Measurements from ENCODE around the gene HES5.

The HES5 gene

DNA sequence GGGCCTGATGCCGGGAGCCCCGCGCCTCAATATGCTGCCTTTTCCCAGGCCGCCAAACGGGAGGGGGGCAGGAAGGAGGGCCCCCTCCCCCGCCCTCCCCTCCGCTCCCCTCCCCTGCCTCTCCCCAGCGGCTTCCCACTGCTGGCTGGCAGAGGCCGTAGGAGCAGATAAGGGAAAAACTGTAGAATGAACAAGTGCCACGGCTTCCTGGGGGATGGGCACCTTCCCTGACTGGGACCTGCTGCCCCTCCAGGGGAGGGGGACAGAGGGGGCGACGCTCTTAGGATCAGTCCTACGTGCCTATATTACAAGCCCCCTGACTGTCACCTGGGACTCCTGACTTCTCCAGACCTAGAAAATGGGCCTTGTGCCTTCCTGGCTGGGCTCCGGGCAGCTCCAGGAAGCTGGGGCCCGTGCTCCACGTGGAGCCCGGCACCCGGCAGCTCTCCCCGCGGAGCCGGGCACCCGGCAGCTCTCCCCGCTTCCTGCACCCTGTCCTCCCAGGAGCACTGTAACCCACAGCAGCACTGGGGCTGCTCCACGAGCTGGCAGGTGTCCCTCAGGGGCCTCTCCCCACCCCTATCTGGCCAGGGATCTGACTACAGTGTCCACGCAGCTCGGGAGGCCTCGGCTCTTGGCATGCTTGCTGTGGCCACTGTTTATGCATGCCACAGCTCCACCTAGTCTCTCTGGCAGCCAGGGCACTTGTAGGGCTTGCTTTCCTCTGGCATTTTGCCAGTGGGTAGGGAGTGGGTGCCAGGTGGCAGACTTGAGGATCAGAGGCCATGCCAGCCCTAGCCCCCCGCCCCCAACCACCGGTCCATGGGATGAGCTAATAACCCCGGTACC lies 674 bp upstream of the HES5 start:
- DNase-seq (ENCODE audit: low spot score), result no peak

GRCh38 chr1:2528966-2529783 lies 888 bp downstream of the HES5 start:
- peak; percentile 83 for DNase-seq (ENCODE audit: low spot score)

- DNase-seq (ENCODE audit: low spot score), result no peak
Observed at GRCh38 chr1:2528611-2528965, 1.5 kb downstream of the HES5 start.

DNA sequence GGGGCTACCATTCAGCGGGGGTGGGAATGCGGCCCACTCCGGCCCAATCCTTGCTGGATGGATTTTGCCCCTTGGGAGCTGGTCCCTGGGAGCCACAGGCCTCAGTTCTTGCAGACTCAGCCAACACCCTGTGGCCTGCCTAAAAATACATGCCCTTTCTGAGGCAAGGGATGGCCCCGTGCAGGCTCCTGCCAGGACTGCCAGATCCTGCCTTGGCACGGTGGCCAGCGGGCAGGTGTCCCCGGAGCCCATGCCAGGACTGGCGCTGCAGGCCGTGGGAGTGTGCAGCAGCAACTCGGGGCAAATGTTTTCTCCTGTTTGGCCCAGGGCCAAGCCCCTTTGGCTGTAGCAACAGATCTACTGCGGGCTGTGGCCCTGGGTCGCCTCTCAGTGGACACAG lies 2.0 kb downstream of the HES5 start:
- DNase-seq (ENCODE audit: low spot score), result no peak

- DNase-seq (ENCODE audit: low spot score), result no peak
Observed at GRCh38 chr1:2527556-2527860, 2.6 kb downstream of the HES5 start.

DNA sequence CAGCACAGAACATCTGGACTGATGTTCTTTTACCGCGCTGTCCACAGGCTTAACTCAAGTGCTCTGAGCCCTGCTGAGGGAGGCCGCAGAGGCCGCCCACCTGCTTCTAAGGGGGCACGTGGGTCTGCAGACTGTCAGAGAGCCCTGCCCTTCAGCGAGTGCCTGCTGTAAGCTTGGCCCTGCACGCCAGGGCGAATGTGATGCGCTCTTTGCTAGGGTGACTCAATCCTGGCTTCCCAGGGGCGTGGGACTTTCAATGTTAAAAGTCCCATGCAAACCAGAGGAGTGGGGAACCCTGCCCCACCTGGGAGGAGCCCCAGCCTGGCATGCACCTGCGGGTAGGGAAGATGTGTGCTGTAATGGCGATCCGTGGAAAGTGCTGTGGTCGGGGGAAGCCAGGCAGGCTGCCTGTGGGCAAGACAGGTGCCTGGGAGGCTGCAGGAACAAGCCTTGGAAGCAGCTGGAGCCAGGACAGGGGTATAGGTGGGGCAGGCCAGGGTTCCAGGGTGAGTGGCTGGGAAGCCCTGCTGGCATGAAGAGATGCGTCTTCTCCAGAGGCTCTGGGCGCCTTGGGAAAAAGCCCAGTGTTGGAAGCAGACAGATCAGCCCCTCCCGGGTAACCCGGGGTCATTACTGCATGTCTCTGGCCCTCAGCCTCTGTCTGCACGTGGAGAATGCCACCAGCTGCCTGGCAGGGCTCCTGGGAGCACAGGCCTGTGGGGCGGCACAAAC lies 3.1 kb downstream of the HES5 start:
- DNase-seq (ENCODE audit: low spot score), result no peak

DNA sequence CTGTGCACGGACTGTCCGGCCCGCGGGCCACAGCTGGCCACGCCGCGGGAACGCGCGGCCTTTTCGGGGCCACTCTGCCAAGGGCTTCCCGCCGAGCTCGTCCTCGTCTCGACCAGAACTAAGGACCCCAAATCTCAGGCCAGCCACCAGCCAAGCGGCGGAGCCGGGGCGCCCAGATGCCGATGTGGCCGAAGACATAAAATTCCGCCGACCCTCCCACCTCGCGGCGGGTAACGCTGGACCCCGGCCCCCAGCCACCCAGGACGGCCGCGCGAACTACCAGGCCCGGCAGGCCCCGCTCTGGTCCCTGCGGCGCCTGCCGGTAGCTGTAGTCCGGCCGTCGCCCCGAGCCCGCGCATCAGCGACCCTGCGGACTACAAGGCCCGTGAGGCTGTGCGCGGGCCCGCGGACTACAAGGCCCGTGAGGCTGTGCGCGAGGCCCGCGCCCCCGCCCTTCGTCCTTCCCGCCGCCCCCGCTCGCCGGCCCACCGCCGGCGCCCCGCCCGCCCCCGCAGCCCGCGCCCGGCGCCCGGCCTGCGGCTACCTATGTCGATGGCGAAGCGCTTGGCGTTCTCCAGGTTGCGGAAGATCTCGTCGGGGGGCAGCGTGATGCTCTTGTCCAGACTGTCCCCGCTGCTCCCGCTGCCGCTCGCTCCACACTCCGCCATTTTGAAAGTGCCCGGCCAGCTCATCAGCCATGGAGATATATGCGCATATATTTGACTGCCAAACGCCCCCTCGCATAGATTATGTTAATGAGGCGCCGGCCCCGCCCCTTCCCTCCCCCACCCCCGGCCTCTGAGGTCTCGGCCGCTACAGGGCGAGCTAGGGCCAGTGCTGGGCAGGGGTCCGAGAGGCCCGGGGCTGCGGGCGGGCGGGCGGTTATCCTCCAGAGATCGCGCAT lies 3.9 kb downstream of the HES5 start, which contains the start of gene PANK4:
Gene PANK4 (minus strand): TSS at position 677 of the 904 bp plus-strand sequence. CDS start 9 bp downstream, at position 668.
- DNase-seq (ENCODE audit: low spot score), result peak; percentile 96

- no peak for DNase-seq (ENCODE audit: low spot score)
Observed at GRCh38 chr1:2525572-2525919, 4.5 kb downstream of the HES5 start.

DNA sequence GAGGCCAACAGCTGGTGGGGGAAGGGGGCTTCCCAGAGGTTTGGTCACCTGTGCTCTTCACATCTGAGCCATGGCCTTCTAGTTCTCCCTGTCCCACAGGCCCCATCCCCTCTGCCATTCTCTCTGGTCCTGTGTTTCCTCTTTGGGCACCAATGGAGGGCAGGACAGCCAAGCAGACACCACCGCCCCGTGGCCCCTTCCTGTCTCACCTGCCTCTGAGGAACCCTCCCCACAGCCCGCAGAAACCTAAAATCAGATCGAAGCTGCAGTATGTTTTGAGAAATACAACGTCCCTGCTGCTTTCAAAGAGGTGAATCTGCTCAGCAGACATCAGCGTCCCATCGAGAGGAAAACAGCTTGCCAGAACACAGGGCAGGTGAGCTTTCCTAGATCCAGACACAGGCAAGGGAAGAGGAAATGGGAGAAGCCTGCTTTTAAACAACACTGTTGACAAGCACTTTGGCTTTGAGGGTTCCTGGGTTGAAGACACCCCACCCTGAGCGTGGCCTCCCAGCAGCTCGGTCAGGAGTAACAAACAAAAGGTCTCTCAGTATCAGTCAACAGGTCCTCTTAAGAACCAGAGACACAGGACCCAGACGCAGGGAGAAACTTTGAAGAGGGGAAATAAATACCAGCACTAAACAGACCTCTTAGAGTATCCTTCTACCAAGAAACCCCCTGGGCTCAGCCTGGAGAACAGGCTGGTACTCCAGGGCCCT lies 6.0 kb downstream of the HES5 start:
- DNase-seq (ENCODE audit: low spot score), result no peak

- DNase-seq (ENCODE audit: low spot score), result no peak
Observed at GRCh38 chr1:2523191-2523890, 6.7 kb downstream of the HES5 start.

DNA sequence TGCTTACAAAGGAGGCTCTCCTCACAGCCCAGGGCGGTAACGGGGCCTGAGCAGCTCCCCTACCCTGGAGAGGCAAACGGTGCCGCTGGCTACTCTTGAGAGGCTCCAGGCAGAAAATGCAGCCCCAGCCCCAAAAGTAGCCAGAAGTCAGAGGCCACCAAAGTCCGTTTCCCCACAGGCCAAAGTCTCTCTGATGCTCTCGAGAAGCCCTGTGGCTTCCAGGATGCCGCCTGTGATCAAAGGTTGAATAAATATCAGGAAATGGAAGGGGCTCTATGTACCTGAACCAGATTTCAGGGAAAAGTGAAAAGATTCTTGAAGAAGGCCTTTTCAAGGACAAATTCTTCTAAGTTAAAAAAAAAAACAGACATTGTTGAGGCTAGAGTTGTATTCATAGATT lies 7.8 kb downstream of the HES5 start:
- DNase-seq (ENCODE audit: low spot score), result no peak

DNA sequence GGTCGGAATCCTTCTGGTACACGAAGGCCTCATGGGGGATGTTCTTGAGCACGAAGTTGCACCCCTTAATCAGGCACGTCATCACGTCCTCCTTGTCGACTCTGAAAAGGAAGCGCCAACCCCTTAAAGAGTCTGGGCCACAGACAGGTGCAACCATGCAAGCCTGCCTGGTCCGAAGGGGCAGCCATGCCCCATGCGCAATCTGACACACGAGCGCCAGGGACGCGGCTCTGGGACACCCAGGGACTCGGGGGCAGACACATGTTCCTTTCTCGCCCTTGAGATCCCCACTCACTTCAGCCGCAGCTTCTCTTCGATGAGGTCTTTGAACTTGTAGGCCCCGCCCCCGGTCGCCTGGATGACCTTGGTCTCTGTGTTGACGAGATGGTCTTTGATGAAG lies 9.3 kb downstream of the HES5 start:
- no peak for DNase-seq (ENCODE audit: low spot score)

DNA sequence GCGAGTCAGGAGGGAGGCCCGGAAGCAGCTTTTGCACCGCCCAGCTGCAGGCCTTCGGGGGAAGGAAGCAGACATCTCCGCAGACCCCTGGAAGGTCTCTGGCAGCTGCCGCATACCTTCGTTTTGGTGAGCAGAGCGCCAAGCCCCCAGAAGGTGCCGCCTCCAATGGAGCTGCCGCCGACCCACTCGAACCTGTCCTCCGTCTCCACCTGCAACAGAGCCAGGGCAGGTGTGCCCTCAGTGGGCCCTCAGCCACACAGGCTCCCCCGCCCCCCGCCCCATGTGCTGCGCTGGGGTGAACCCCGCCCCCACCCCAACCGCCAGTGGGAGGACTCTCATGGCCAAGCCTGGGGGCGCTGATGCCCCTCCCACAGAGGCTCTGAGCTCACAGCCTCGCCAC lies 9.9 kb downstream of the HES5 start:
- DNase-seq (ENCODE audit: low spot score), result no peak

DNA sequence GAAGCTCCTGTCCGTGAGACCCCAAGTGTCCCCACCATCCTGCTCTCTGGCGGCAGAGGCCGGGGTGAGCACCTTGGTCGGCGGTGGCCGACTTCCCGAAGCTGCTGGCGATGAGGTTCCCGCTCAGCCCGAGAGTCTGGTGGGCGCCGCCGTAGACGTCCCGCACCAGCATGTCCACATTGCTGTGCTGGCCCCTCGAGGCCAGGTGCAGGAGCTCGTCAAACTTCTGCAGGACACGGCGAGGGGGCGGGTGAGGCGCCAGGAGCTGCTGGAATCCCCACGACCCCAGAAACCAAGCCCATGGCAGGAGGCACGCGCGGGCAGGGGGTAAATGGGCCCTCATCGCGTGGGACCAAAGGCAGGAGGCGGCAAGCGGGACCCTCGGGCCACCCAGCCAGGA lies 10.3 kb downstream of the HES5 start:
- DNase-seq (ENCODE audit: low spot score), result no peak

DNA sequence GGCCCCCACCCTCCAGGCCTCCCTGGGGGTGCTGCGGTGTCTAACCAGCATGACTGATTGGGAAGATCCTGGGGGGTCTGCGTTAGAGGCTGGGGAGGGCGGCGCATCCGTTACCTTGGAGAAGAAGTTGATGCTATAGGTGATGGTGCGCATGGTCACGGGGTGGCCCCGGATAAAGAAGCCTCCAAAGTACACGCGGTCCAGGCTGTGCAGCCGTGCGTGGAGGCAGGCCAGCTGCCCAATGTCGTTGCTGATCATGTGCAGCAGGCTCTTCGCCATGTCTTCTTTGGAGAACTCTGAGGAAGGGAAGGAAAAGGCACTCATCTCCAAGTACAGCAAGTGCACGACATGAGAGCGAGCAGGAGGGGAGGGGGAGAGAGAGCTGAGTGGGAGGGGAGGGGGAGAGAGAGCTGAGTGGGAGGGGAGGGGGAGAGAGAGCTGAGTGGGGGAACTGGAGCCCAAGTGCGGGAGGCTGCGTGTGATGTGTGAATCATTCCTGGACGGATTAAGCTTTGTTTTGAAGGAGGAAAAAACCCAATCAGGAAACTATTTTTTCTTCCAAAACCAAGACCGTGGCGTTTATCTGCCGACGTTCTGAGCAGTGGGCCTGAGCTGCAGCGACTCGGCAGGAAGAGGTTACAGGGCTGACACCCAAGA lies 10.9 kb downstream of the HES5 start:
- no peak for DNase-seq (ENCODE audit: low spot score)

DNA sequence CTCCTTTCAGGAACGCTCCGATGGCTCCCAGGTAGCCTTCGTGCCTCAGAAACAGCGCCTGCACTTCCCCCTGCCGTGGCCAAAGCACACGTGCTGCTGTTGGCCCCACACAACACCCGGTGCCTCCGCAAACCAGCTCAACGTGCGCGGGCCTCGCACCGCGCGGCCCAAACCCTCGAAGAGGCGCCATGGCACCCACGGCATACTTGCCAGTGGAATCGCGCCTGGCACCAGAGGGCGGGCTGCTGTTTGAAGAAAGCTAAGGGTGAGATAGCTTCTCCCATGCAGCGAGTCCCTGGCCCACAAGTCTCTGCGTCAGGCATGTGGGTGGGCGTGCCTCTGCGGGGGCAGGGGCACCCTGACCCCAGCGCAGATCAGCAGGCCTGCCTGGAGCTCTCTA lies 11.5 kb downstream of the HES5 start:
- no peak for DNase-seq (ENCODE audit: low spot score)

- DNase-seq (ENCODE audit: low spot score), result no peak
Observed at GRCh38 chr1:2517966-2518365, 12.1 kb downstream of the HES5 start.

DNA sequence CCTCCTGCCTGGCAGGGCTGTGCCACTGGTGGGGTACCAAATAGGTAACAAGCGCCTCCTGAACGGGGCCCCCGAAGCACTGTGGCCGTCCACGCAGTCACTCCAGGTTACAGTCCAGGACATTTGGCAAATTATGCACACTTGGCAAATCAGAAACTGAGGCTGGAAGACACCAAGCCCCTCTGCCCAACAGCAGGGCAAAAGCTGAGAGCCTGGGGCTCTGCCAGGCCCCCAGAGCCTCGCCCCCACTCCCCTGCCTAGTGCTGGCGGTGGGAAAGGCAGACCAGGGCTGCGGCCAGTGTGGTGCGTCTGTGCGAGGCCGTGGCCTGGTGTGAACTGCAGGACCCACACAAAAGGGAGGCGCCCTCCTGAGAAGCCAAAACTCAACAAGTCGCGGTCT lies 13.1 kb downstream of the HES5 start:
- DNase-seq (ENCODE audit: low spot score), result no peak

DNA sequence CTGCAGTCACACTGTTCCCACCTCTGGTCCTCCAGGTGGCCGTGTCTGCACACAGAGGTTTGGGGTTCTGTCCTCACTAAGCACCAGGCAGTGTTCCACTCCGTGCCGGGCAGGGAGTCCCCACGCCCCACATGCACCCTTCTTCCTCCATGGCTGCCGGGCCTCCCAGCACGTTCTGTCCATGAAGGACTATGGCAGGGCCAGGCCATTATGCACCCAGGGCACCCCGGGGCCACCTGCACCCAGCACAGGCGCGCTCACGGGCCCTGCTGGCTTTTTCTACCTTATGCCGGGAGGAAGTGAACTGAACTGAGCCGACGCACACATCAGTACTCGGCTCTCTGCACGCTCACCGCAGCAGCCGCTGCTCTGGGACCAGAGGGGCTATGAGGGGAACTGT lies 13.9 kb downstream of the HES5 start:
- DNase-seq (ENCODE audit: low spot score), result no peak

GRCh38 chr1:2515763-2516080 lies 14.3 kb downstream of the HES5 start:
- DNase-seq (ENCODE audit: low spot score), result no peak

Data from HuH-7.5 (cell line).